ENCODE results near the gene GPX6. TPM values are rescaled to one million over a fixed set of nuclear protein-coding genes. Genes with fewer than 3 reads are reported as not detected.

Gene GPX6
- total RNA-seq, 2 donors from 2014 or later: not detected

DNA sequence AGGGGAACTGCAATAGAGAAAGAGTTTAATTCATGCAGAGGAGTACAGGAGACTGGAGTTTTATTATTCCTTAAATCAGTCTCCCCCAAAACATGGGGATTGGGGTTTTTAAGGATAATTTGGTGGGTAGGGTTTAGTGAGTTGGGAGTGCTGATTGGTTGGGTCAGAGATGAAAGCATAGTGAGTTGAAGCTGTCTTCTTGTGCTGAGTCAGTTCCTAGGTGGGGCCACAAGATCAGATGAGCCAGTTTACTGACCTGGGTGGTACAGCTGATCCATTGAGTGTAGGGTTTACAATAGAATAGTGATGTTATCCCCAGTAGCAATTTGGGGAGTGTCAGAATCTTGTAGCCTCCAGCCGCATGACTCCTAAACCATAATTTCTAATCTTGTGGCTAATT, 29.1 kb downstream of the GPX6 start:
- Mint-ChIP-seq H3K4me3 (no peak overlapping the region), H3K9me3 (no peaks in the 10 kb centered on the region), H3K27me3 (ENCODE audit: insufficient read depth) (peaks cover 29% of the 10 kb centered on the region), H3K36me3 (ENCODE audit: low read depth) (no peaks in the 10 kb centered on the region), H3K27ac (no peak overlapping the region), H3K4me1 (peaks cover 10% of the 10 kb centered on the region)
- no peak for TF ChIP-seq CTCF (conservative IDR thresholded peaks at IDR 0.05)
- DNase-seq: no peak
- H3K4me1 ChIP-seq (ENCODE audit: control insufficient read depth, insufficient read depth, low read length): no peaks in the 10 kb centered on the region
- no peaks in the 10 kb centered on the region for H3K36me3 ChIP-seq (ENCODE audit: control insufficient read depth, insufficient read depth, low read length)
- H3K9ac ChIP-seq (ENCODE audit: extremely low read depth, low read length, poor library complexity, severe bottlenecking): no peak overlapping the region
- H3K4me3 ChIP-seq (ENCODE audit: low read length): no peak overlapping the region
- H3K9me3 ChIP-seq (ENCODE audit: control insufficient read depth, low read length): no peaks in the 10 kb centered on the region
- 92% methylated on average over 1 of the region's 1 CpG; no CpG with 5 or more reads in 1 of the 2 experiments for WGBS, 2 experiments (ENCODE audit: insufficient coverage in 1 of 2, insufficient read length in 1 of 2)
- H3K27ac ChIP-seq (ENCODE audit: low read depth, low read length): no peak overlapping the region
- peaks cover 5% of the 10 kb centered on the region for H3K27me3 ChIP-seq (ENCODE audit: control insufficient read depth, insufficient read depth, low read length, poor library complexity, severe bottlenecking)

DNA sequence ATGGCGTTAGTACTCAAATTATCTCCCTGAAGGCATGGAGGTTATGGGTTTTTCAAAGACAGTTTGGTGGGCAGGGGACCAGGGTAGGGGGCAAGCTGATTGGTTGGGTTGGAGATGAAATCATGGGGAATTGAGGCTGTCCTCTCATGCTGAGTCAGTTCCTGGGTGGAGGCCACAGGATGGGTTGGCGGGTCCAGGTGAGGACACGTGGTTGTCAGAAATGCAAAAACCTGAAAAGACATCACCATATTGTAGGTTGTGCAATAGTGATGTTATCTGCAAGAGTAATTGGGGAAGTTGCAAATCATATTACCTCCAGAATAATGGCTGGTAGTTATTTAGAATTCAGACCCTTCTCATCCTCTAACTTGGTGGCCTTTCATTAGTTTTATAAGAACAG, 30.1 kb downstream of the GPX6 start:
- H3K4me1 Mint-ChIP-seq: peaks cover 6% of the 10 kb centered on the region
- no peaks in the 10 kb centered on the region for H3K4me1 ChIP-seq (ENCODE audit: control insufficient read depth, insufficient read depth, low read length)
- H3K27me3 ChIP-seq (ENCODE audit: control insufficient read depth, insufficient read depth, low read length, poor library complexity, severe bottlenecking): peaks cover 16% of the 10 kb centered on the region
- H3K36me3 ChIP-seq (ENCODE audit: control insufficient read depth, insufficient read depth, low read length): no peaks in the 10 kb centered on the region
- no peak overlapping the region for H3K9ac ChIP-seq (ENCODE audit: extremely low read depth, low read length, poor library complexity, severe bottlenecking)
- DNase-seq: no peak
- H3K4me3 ChIP-seq (ENCODE audit: low read length): no peak overlapping the region
- H3K27ac ChIP-seq (ENCODE audit: low read depth, low read length): no peak overlapping the region
- H3K4me3 Mint-ChIP-seq: no peak overlapping the region
- H3K27ac Mint-ChIP-seq: no peak overlapping the region
- no peaks in the 10 kb centered on the region for H3K9me3 ChIP-seq (ENCODE audit: control insufficient read depth, low read length)
- H3K27me3 Mint-ChIP-seq (ENCODE audit: insufficient read depth): peaks cover 39% of the 10 kb centered on the region
- TF ChIP-seq CTCF (conservative IDR thresholded peaks at IDR 0.05): no peak
- H3K9me3 Mint-ChIP-seq: no peaks in the 10 kb centered on the region
- H3K36me3 Mint-ChIP-seq (ENCODE audit: low read depth): no peaks in the 10 kb centered on the region
- 98 to 100% methylated on average over 1 to 3 of the region's 3 CpGs for WGBS, 2 experiments (ENCODE audit: insufficient coverage in 1 of 2, insufficient read length in 1 of 2)

DNA sequence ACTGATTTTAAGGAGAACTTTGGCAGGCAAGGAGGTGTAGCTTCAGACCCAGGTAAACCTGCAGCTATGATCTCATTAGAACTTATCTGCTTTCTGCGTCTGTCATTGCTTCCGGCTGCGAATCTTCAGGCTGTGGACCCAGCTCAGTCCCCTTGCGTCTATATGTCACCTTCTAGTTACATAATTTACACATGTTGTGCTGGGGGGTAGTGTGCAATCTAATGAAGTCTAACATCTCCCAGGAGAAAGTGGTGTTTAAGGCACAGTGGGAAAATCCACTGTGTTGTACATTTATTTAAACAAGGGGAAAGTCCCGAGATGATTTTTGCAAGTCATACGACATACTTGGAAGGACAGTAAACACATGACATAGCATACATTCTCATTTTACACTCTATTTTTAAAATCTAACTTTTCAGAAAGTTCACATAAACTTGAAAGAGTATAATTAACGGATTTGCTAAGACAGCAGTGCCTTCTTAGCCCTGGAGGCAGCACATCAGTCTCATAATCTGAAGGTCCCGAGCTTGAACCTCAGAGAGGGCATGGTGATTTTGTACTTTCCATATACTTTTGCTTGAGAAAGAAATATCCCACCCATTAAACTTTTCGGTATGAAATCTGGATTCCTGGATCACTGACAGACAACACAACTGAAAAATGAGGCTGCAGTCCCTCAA, 35.2 kb downstream of the GPX6 start:
- no peak for DNase-seq
- H3K4me3 Mint-ChIP-seq: no peak overlapping the region
- H3K27ac Mint-ChIP-seq: no peak overlapping the region
- H3K27me3 Mint-ChIP-seq (ENCODE audit: insufficient read depth): peaks cover 50% of the 10 kb centered on the region
- 87 to 94% methylated on average over 5 to 9 of the region's 9 CpGs for WGBS, 2 experiments (ENCODE audit: insufficient coverage in 1 of 2, insufficient read length in 1 of 2)
- peaks cover 4% of the 10 kb centered on the region for H3K9me3 Mint-ChIP-seq
- H3K27ac ChIP-seq (ENCODE audit: low read depth, low read length): no peak overlapping the region
- H3K9ac ChIP-seq (ENCODE audit: extremely low read depth, low read length, poor library complexity, severe bottlenecking): no peak overlapping the region
- peaks cover 29% of the 10 kb centered on the region for H3K27me3 ChIP-seq (ENCODE audit: control insufficient read depth, insufficient read depth, low read length, poor library complexity, severe bottlenecking)
- no peaks in the 10 kb centered on the region for H3K36me3 Mint-ChIP-seq (ENCODE audit: low read depth)
- H3K4me1 Mint-ChIP-seq: no peaks in the 10 kb centered on the region
- H3K9me3 ChIP-seq (ENCODE audit: control insufficient read depth, low read length): peaks cover 5% of the 10 kb centered on the region
- H3K4me1 ChIP-seq (ENCODE audit: control insufficient read depth, insufficient read depth, low read length): no peaks in the 10 kb centered on the region
- no peak for TF ChIP-seq CTCF (conservative IDR thresholded peaks at IDR 0.05)
- no peak overlapping the region for H3K4me3 ChIP-seq (ENCODE audit: low read length)
- no peaks in the 10 kb centered on the region for H3K36me3 ChIP-seq (ENCODE audit: control insufficient read depth, insufficient read depth, low read length)

All from endodermal cell (in vitro differentiated cells).